Measurements from ENCODE around the gene LTB4R. TPM values are rescaled to one million over a fixed set of nuclear protein-coding genes. Genes with fewer than 3 reads are reported as not detected.

The LTB4R gene
- 5.5 TPM for polyA plus RNA-seq (2012; ENCODE audit: low read depth, missing spikeins)

GRCh38 chr14:24310646-24311604 lies at the start of gene LTB4R:
LTB4R (plus strand) TSS chr14:24311502; CDS start chr14:24315652, 4,150 bp downstream.
- FAIRE-seq (peak; percentile 92), DNase-seq (ENCODE audit: insufficient read length, low spot score) (peak; percentile 74)
- peak; percentile 6 for TF ChIP-seq PAX5 (IDR thresholded peaks at IDR 0.05; ENCODE audit: insufficient read depth, low read length, severe bottlenecking)
- no peak for TF ChIP-seq SPI1 (IDR thresholded peaks at IDR 0.05; ENCODE audit: low read depth, low read length)
- TF ChIP-seq TAF1 (IDR thresholded peaks at IDR 0.05; ENCODE audit: low read depth, low read length), result 0 out of 2 replicates have a peak, but pooled peaks have one; percentile 17
- 0 out of 2 replicates have a peak, but pooled peaks have one; percentile 9 for TF ChIP-seq POLR2A (IDR thresholded peaks at IDR 0.05; ENCODE audit: low read depth, low read length)
- no peak for TF ChIP-seq POU2F2 (IDR thresholded peaks at IDR 0.05; ENCODE audit: low read depth, low read length)
- TF ChIP-seq POLR2AphosphoS5 (IDR thresholded peaks at IDR 0.05; ENCODE audit: low read depth, low read length), result peak; percentile 23; the same call in 1 of the 2 replicates

DNA sequence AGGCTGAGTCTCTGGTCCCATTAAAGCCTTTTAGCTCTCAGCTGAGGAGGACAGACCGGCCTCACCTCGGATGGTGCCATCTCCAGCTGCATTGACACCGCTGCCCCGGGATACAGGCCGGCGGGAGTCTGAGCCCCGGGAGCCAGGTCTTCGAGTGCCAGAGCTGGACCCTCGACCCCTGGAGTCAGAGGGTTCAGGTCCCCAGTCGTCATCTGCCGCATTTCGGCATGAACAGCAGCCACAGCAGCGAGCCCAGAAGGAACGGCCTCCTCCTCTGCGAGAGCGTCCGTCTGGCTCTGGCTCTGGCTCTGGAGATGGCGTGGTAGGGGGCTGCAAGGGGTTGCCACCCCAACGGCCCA lies 49.4 kb upstream of the LTB4R start:
- no peak for DNase-seq (ENCODE audit: insufficient read length, low spot score)
- TF ChIP-seq PAX5 (IDR thresholded peaks at IDR 0.05; ENCODE audit: insufficient read depth, low read length, severe bottlenecking) (no peak), SPI1 (IDR thresholded peaks at IDR 0.05; ENCODE audit: low read depth, low read length) (no peak), POLR2AphosphoS5 (IDR thresholded peaks at IDR 0.05; ENCODE audit: low read depth, low read length) (no peak), POU2F2 (IDR thresholded peaks at IDR 0.05; ENCODE audit: low read depth, low read length) (no peak), POLR2A (IDR thresholded peaks at IDR 0.05; ENCODE audit: low read depth, low read length) (no peak), TAF1 (IDR thresholded peaks at IDR 0.05; ENCODE audit: low read depth, low read length) (no peak)
- no peak for FAIRE-seq

- DNase-seq (ENCODE audit: insufficient read length, low spot score) (no peak), FAIRE-seq (no peak)
- TF ChIP-seq SPI1 (IDR thresholded peaks at IDR 0.05; ENCODE audit: low read depth, low read length) (no peak), POU2F2 (IDR thresholded peaks at IDR 0.05; ENCODE audit: low read depth, low read length) (no peak), POLR2AphosphoS5 (IDR thresholded peaks at IDR 0.05; ENCODE audit: low read depth, low read length) (no peak), TAF1 (IDR thresholded peaks at IDR 0.05; ENCODE audit: low read depth, low read length) (no peak), PAX5 (IDR thresholded peaks at IDR 0.05; ENCODE audit: insufficient read depth, low read length, severe bottlenecking) (no peak), POLR2A (IDR thresholded peaks at IDR 0.05; ENCODE audit: low read depth, low read length) (no peak)
Measured at GRCh38 chr14:24262821-24263733, 48.2 kb upstream of the LTB4R start, which contains the start of gene TGM1. TGM1 (minus strand) TSS chr14:24263177; CDS start chr14:24262352, 825 bp downstream.

- FAIRE-seq (no peak), DNase-seq (ENCODE audit: insufficient read length, low spot score) (no peak)
- TF ChIP-seq POU2F2 (IDR thresholded peaks at IDR 0.05; ENCODE audit: low read depth, low read length) (no peak), PAX5 (IDR thresholded peaks at IDR 0.05; ENCODE audit: insufficient read depth, low read length, severe bottlenecking) (no peak), TAF1 (IDR thresholded peaks at IDR 0.05; ENCODE audit: low read depth, low read length) (no peak), POLR2AphosphoS5 (IDR thresholded peaks at IDR 0.05; ENCODE audit: low read depth, low read length) (no peak; the same call in 1 of the 2 replicates), SPI1 (IDR thresholded peaks at IDR 0.05; ENCODE audit: low read depth, low read length) (no peak), POLR2A (IDR thresholded peaks at IDR 0.05; ENCODE audit: low read depth, low read length) (no peak)
Measured at GRCh38 chr14:24263848-24264247, 47.5 kb upstream of the LTB4R start.

- no peak for DNase-seq (ENCODE audit: insufficient read length, low spot score)
Measured at GRCh38 chr14:24264298-24264697, 47.0 kb upstream of the LTB4R start.

GRCh38 chr14:24266344-24267244 lies 44.7 kb upstream of the LTB4R start:
- DNase-seq (ENCODE audit: insufficient read length, low spot score) (no peak), FAIRE-seq (no peak)
- TF ChIP-seq POU2F2 (IDR thresholded peaks at IDR 0.05; ENCODE audit: low read depth, low read length) (no peak), POLR2AphosphoS5 (IDR thresholded peaks at IDR 0.05; ENCODE audit: low read depth, low read length) (no peak), POLR2A (IDR thresholded peaks at IDR 0.05; ENCODE audit: low read depth, low read length) (no peak), PAX5 (IDR thresholded peaks at IDR 0.05; ENCODE audit: insufficient read depth, low read length, severe bottlenecking) (no peak), SPI1 (IDR thresholded peaks at IDR 0.05; ENCODE audit: low read depth, low read length) (no peak), TAF1 (IDR thresholded peaks at IDR 0.05; ENCODE audit: low read depth, low read length) (no peak)

More at GRCh38 chr14:24264298-24264697, 47.0 kb upstream of the LTB4R start:
- no peak for TF ChIP-seq PAX5 (IDR thresholded peaks at IDR 0.05; ENCODE audit: insufficient read depth, low read length, severe bottlenecking)
- TF ChIP-seq POLR2A (IDR thresholded peaks at IDR 0.05; ENCODE audit: low read depth, low read length), result no peak
- TF ChIP-seq TAF1 (IDR thresholded peaks at IDR 0.05; ENCODE audit: low read depth, low read length), result no peak
- TF ChIP-seq SPI1 (IDR thresholded peaks at IDR 0.05; ENCODE audit: low read depth, low read length), result no peak
- TF ChIP-seq POLR2AphosphoS5 (IDR thresholded peaks at IDR 0.05; ENCODE audit: low read depth, low read length), result no peak; the same call in 1 of the 2 replicates
- no peak for TF ChIP-seq POU2F2 (IDR thresholded peaks at IDR 0.05; ENCODE audit: low read depth, low read length)
- FAIRE-seq, result no peak

GRCh38 chr14:24267516-24267915 lies 43.8 kb upstream of the LTB4R start:
- FAIRE-seq (no peak), DNase-seq (ENCODE audit: insufficient read length, low spot score) (no peak)
- TF ChIP-seq POLR2A (IDR thresholded peaks at IDR 0.05; ENCODE audit: low read depth, low read length), result no peak
- TF ChIP-seq SPI1 (IDR thresholded peaks at IDR 0.05; ENCODE audit: low read depth, low read length), result no peak
- no peak for TF ChIP-seq POLR2AphosphoS5 (IDR thresholded peaks at IDR 0.05; ENCODE audit: low read depth, low read length)
- no peak for TF ChIP-seq POU2F2 (IDR thresholded peaks at IDR 0.05; ENCODE audit: low read depth, low read length)
- no peak for TF ChIP-seq PAX5 (IDR thresholded peaks at IDR 0.05; ENCODE audit: insufficient read depth, low read length, severe bottlenecking)
- no peak for TF ChIP-seq TAF1 (IDR thresholded peaks at IDR 0.05; ENCODE audit: low read depth, low read length)

DNA sequence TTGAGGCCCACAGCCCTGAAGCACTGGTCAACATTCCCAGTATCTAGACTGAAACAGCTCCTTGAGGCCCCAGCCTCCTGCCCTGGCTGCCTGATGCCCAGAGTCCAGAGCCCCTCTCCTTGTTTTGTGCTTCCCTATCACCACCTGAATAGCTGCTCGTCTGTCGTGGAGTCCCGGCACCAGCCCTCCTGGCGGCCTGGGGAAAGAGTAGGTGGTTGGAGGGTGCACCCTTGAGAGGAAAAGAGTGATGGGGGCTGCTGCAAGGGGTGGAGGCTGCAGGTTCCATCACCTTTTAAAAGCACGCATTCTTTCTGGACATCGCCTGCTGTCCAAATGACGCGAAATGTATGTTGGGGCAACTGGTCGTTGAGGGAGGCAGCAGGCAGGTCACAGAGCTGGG lies 43.1 kb upstream of the LTB4R start:
- TF ChIP-seq POLR2AphosphoS5 (IDR thresholded peaks at IDR 0.05; ENCODE audit: low read depth, low read length), result no peak
- no peak for TF ChIP-seq PAX5 (IDR thresholded peaks at IDR 0.05; ENCODE audit: insufficient read depth, low read length, severe bottlenecking)
- TF ChIP-seq SPI1 (IDR thresholded peaks at IDR 0.05; ENCODE audit: low read depth, low read length), result no peak
- no peak for TF ChIP-seq POU2F2 (IDR thresholded peaks at IDR 0.05; ENCODE audit: low read depth, low read length)
- no peak for TF ChIP-seq POLR2A (IDR thresholded peaks at IDR 0.05; ENCODE audit: low read depth, low read length)
- no peak for TF ChIP-seq TAF1 (IDR thresholded peaks at IDR 0.05; ENCODE audit: low read depth, low read length)
- FAIRE-seq, result no peak
- no peak for DNase-seq (ENCODE audit: insufficient read length, low spot score)
